ENCODE data around the gene DAPK1.

GRCh38 chr9:87722393-87723088 is 224.9 kb downstream of the DAPK1 start:
- TF ChIP-seq CTCF (IDR thresholded peaks at IDR 0.05) (no peak), POLR2A (IDR thresholded peaks at IDR 0.05) (no peak)

Data from testis (tissue), 2 donors.